ENCODE data around the gene SFR1.
"Not testable (repeated sequence)": the region's sequence is repeated elsewhere in the genome, so short reads cannot be mapped to it uniquely, and the experiment has no call there.

Gene SFR1

DNA sequence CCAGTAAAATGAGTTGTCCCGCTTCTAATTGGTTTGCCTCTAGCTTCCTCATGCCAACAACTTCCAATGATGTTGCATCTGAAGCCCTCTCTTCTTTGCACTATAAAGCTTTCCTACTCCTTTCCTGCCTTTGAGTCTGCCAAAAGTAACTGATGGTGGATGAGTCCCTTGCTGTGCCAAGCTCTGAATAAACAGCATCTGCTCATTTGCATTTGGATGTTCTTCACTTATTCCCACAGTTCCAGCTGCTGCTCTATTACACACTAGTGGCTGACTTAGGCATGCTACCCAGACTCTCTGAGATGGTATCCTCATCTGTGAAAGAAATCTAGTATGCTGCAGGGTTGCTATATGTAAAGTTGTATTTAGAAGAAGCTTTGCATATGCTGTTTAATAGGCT lies 24.9 kb downstream of the SFR1 start:
- H3K4me3 ChIP-seq (ENCODE audit: low read length) = no peak overlapping the region
- no peak for DNase-seq (ENCODE audit: low read depth, low spot score)

DNA sequence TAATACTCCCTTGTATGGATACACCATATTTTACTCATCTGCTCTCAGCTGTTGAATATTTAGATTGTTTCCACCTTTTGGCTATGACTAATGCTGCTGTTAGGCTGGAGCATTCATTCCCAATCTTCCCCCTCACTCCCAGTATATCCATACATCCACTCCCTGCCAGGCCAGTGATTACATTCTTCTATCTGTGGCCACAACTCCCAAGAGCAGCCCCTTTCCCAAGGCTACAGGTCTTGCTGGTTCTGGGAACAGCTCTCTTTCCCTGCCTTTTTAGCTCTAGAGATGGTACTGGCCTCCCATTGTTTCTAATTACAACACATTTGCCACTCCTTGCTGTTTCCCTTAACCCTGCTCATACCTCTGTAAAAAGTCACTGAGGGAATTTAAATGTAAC lies 28.2 kb downstream of the SFR1 start:
- DNase-seq (ENCODE audit: low read depth, low spot score) = no peak

DNA sequence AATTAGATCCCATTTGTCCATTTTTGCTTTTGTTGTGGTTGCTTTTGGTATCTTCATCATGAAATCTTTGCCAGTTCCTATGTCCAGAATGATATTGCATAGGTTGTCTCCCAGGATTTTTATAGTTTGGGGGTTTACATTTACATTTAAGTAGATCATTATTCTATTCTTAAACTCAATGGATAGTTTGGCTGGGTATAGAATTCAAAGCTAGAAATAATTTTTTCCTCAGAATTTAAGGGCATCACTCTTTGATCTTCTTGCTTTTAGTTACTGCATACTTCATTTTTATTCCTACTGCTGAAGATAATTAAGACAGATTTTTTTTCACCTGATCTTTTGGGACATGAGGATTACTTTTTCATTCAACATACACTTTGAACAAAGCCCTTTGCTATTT lies 29.8 kb downstream of the SFR1 start:
- no peak for DNase-seq (ENCODE audit: low read depth, low spot score)

More for the DNA sequence above, 28.2 kb downstream of the SFR1 start:
- H3K4me3 ChIP-seq (ENCODE audit: low read length) = no peak overlapping the region

DNA sequence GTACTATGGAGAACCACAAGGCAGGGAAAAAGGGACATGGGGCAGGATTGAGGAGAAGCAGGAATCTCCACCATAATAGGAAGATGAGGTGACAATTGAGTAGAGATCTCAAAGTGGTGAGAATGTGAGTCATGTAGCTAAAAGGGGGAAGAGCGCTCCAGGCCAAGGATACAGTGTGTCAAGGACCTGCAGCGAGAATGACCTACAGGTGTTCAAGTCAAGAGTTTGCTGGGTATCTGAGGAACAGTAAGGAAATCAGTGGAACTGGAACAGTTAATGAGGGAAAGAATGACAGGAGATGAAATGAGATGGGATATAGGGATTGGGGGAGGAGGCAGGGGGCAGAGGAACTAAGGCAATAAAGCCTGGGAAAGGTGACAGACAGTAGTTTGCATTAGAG lies 33.6 kb downstream of the SFR1 start:
- DNase-seq (ENCODE audit: low read depth, low spot score) = no peak
- no peak overlapping the region for H3K4me3 ChIP-seq (ENCODE audit: low read length)

More for the DNA sequence above, 29.8 kb downstream of the SFR1 start:
- H3K4me3 ChIP-seq (ENCODE audit: low read length) = no peak overlapping the region

DNA sequence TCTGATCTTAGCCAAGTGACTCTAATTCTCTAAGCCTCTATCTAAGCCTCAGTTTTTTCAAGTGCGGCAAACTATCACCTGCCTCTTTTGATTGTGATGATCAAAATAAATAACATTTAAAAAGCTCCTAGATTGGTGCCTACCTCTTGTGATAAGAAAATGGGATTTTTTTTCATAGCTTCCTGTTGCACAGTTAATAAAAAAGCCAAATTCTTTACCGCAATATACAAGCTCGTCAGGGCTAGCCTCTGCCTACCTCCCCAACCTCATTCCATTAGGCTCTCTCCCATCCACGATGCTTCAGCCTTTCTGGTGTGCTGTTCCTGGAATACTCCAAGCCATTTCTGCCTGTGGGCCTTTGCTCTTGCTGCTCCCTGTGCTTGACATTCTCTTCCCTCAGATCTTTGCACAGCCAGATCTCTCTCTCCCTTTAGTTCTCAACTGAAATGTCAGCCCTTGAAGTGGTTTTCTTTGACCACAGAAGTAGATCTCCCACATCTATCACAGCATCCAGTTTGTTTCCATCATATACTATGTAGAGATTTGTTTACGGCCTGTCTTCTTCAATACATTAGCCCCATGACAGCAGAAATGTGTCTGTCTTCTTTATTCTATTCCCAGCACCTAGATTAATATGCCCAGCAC lies 48.8 kb downstream of the SFR1 start:
- DNase-seq (ENCODE audit: low read depth, low spot score) = peak; percentile 83
- H3K4me3 ChIP-seq (ENCODE audit: low read length) = no peak overlapping the region

DNA sequence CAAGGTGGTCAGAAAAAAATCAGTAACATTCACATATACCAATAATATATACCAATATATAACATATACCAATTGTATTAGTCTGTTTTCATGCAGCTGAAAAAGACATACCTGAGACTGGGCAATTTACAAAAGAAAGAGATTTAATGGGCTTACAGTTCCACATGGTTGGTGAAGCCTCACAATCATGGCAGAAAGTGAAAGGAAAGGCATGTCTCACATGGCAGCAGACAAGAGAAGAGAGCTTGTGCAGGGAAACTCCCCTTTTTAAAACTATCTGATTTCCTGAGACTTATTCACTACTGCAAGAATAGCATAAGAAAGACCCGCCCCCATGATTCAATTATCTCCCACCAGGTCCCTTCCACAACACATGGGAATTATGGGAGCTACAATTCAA lies 52.2 kb downstream of the SFR1 start:
- not testable (repeated sequence) for DNase-seq (ENCODE audit: low read depth, low spot score)

More for the DNA sequence above, 52.2 kb downstream of the SFR1 start:
- not testable (repeated sequence) for H3K4me3 ChIP-seq (ENCODE audit: low read length)
